ENCODE data around the gene STAP1.

DNA sequence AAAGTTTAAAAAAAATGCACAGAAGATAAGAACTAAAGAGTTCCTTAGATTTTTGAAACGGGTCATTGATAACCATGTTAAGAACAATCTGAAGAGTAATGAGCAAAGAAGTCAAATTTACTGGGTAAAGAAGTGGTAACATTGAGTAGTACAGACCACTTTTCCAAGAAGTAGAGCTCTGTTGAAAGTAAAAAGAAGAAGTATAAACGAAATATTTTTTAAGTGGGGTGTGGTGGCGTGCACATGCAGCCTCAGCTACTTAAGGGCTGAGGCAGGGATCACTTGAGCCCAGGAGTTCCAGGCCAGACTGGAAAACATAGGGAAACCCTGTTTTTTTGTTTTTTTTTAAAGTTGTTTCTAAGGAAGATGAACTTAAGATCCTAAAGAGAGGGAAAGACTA lies 74.0 kb downstream of the STAP1 start:
- TF ChIP-seq, protein P1, sequence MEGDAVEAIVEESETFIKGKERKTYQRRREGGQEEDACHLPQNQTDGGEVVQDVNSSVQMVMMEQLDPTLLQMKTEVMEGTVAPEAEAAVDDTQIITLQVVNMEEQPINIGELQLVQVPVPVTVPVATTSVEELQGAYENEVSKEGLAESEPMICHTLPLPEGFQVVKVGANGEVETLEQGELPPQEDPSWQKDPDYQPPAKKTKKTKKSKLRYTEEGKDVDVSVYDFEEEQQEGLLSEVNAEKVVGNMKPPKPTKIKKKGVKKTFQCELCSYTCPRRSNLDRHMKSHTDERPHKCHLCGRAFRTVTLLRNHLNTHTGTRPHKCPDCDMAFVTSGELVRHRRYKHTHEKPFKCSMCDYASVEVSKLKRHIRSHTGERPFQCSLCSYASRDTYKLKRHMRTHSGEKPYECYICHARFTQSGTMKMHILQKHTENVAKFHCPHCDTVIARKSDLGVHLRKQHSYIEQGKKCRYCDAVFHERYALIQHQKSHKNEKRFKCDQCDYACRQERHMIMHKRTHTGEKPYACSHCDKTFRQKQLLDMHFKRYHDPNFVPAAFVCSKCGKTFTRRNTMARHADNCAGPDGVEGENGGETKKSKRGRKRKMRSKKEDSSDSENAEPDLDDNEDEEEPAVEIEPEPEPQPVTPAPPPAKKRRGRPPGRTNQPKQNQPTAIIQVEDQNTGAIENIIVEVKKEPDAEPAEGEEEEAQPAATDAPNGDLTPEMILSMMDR (IDR thresholded peaks at IDR 0.05; ENCODE audit: low read depth, low read length, poor library complexity, severe bottlenecking) = no peak
- TF ChIP-seq EZH2phosphoT487 (IDR thresholded peaks at IDR 0.05; ENCODE audit: borderline replicate concordance, low read length) = no peak

All from DOHH2 (cell line).